ENCODE results near the gene SLAIN1. TPM values are rescaled to one million over a fixed set of nuclear protein-coding genes. Genes with fewer than 3 reads are reported as not detected.

The SLAIN1 gene
- total and polyA plus RNA-seq, 2 donors: 3.4 to 7.6 TPM

DNA sequence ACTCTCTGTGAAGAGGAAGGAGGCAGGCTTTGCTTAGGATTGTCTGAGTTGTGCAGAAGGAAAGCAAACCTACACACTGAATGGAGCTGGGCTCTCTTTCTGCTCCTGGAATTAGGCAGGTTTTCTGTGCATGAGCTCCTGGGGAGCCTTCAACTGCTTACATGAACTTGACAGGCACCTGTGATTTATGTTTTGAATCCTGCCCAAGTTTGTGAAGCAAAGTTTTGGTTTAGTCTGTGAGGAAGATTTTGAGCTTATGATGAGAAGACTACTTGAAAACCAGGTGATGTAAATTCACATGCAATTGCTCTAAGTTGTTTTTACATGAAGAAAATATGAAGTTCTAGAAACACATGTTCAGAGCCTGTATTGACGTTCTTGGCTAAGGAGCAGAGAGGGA, 109.0 kb downstream of the SLAIN1 start:
- Histone ChIP-seq H3K4me1 (ENCODE audit: insufficient read depth) (peaks cover 2% of the 10 kb centered on the region), H3K27ac (ENCODE audit: low read depth) (no peak overlapping the region), H3K36me3 (ENCODE audit: insufficient read depth) (no peaks in the 10 kb centered on the region), H3K4me3 (ENCODE audit: low read depth, low read length) (no peak overlapping the region)
- DNase-seq (ENCODE audit: extremely low spot score): no peak
- WGBS: 81% methylated on average over 1 of the region's 1 CpG

DNA sequence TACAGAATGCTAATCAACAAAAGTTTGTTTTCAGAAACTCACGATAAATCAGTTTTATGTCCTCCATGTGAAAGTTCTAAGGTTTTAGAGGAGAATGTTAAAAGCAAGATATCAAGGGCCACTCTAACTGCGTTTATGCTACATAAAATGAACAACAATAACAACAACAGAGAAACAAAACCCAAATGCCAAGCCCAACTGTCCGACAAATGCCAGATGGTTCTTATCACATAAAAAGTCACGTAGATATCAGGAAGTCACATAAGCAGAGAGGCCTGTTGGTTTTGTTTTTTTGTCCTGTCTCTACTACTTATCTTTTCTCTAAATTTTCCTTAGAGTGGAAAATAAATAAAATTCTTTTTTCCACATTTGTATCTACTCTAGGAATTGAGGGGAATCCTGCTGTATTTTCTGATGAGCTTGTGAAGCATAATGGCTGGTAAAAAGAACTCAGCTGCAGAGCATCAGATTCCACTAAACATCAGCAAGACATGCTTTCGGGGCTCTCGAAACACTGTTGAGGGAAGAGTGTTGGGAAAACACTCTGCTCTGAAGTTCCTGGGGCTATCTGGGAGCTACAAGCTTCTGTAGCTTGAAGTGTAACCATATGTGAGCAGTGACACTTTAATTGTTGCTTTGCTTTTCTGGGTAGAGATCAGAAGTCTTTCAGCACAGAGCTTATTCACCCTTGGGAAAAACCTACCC, 110.1 kb downstream of the SLAIN1 start:
- WGBS: 60% methylated on average over 6 of the region's 6 CpGs
- peak overlapping the region; percentile 23 for H3K27ac ChIP-seq (ENCODE audit: low read depth)

DNA sequence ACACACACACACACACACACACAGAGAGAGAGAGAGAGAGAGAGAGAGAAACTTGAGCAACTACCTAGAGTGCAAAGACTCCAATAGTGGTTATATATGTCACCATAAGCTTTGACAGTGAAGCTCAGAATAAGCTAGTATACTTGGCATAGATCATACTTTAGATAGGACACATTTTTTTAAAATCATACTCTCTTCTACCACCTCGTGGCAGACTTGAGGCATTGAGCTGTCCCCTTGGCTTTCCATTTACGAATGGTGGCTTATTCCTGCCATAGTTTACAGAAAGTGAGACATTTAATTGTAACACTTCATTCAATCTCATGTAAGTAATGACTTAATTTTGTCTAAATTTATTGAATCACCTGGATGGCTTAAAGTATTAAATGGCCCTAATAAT, 112.9 kb downstream of the SLAIN1 start:
- DNase-seq (ENCODE audit: extremely low spot score): no peak
- Histone ChIP-seq H3K36me3 (ENCODE audit: insufficient read depth) (no peaks in the 10 kb centered on the region), H3K4me3 (ENCODE audit: low read depth, low read length) (no peak overlapping the region), H3K4me1 (ENCODE audit: insufficient read depth) (peaks cover 2% of the 10 kb centered on the region), H3K27ac (ENCODE audit: low read depth) (no peak overlapping the region)
- WGBS: 68% methylated on average over 2 of the region's 2 CpGs

More for the DNA sequence above, 110.1 kb downstream of the SLAIN1 start:
- peaks cover 2% of the 10 kb centered on the region for H3K4me1 ChIP-seq (ENCODE audit: insufficient read depth)
- no peak for DNase-seq (ENCODE audit: extremely low spot score)
- no peaks in the 10 kb centered on the region for H3K36me3 ChIP-seq (ENCODE audit: insufficient read depth)
- H3K4me3 ChIP-seq (ENCODE audit: low read depth, low read length): no peak overlapping the region

DNA sequence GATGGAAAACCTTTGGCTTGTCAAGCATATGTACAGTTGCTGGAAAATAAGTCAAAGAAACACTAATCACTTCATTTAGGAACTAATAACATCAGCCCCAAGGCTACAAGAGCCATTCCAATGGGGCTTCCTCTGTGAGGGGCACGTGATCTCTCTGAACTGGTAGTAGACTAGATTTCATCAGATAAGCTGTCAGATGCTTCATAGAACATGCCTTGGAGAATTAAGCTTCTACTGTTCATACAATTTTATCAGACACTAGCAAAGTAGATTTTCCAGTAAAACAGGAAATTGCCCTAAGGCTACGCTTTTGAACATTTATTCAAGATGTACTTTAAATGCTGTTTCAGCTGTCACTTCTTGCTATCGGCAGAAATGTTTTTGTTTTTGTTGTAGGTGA, 113.4 kb downstream of the SLAIN1 start:
- Histone ChIP-seq H3K4me3 (ENCODE audit: low read depth, low read length) (no peak overlapping the region), H3K4me1 (ENCODE audit: insufficient read depth) (peaks cover 2% of the 10 kb centered on the region), H3K27ac (ENCODE audit: low read depth) (no peak overlapping the region), H3K36me3 (ENCODE audit: insufficient read depth) (no peaks in the 10 kb centered on the region)
- WGBS: 65% methylated on average over 3 of the region's 3 CpGs
- no peak for DNase-seq (ENCODE audit: extremely low spot score)

DNA sequence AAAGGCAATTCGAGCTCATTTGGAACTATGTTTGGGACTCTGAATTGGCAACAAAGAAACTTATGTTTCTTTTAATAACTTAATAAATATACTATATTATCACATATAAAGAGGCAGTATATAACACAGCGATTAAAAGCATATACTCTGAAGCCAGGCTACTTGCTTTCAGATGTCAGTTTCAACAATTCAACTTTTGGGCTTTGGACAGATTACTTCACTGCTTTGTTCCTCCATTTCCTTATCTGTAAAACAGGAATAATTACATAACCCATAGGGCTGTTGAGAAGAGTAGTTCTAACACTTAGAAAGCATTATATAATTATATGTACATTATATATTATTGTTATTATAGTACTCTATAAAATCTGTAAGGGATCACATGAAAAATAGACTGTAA, 113.9 kb downstream of the SLAIN1 start:
- DNase-seq (ENCODE audit: extremely low spot score): no peak
- no peak overlapping the region for H3K4me3 ChIP-seq (ENCODE audit: low read depth, low read length)
- WGBS: 91% methylated on average over 2 of the region's 2 CpGs
- H3K27ac ChIP-seq (ENCODE audit: low read depth): no peak overlapping the region
- no peaks in the 10 kb centered on the region for H3K36me3 ChIP-seq (ENCODE audit: insufficient read depth)
- peaks cover 2% of the 10 kb centered on the region for H3K4me1 ChIP-seq (ENCODE audit: insufficient read depth)

DNA sequence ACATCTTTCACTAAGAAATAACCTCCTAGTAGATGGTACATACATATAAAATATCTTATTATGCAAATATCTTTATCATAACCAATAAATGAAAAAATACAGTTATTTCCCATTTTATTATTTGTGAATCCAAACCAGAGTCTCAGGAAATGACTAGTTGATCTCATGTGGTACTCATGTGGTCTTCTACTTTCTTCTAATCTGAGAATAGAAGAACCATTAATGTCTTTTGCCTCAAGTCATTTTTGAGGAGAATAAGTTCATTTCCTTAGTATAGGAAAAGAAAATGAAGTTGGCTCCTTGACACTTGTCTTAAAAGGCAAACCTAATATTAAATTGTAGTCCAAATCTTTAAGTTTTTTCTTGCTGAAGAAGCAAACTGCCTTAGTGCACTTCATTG, 114.5 kb downstream of the SLAIN1 start:
- Histone ChIP-seq H3K4me1 (ENCODE audit: insufficient read depth) (peaks cover 2% of the 10 kb centered on the region), H3K36me3 (ENCODE audit: insufficient read depth) (no peaks in the 10 kb centered on the region), H3K4me3 (ENCODE audit: low read depth, low read length) (no peak overlapping the region), H3K27ac (ENCODE audit: low read depth) (no peak overlapping the region)
- DNase-seq (ENCODE audit: extremely low spot score): no peak

Small RNA genes lying within 50 kb of the gene (small RNA-seq; reads per million reads assigned to genes)
- gene MIR3665 (not detected), gene SPTLC1P5 (not detected)

Other genes starting within 250 kb of the SLAIN1 start
- 0.69 TPM for gene SCEL, start 162.0 kb upstream of the SLAIN1 start, total RNA-seq
- not detected for gene SCEL, start 162.0 kb upstream of the SLAIN1 start, polyA plus RNA-seq
- 110 TPM for gene EDNRB, start 221.1 kb downstream of the SLAIN1 start, total RNA-seq
- 28.2 TPM for gene EDNRB, start 221.1 kb downstream of the SLAIN1 start, polyA plus RNA-seq

Measured in urinary bladder (tissue), 4 donors.